Activated T-cell treated with anti-CD3 and anti-CD28 coated beads for 4 hours (primary cell): Measurements from ENCODE around the gene PPP1R12B.
"Not testable (repeated sequence)": the region's sequence is repeated elsewhere in the genome, so short reads cannot be mapped to it uniquely, and the experiment has no call there.

Source experiments
- DNase-seq: peaks from one replicate; pipeline ENCODE4 v3.0.0-alpha.2; 2020

PPP1R12B gene

GRCh38 chr1:202565890-202566602, 217.5 kb downstream of the PPP1R12B start:
- DNase-seq: no peak

GRCh38 chr1:202567738-202568137, 219.2 kb downstream of the PPP1R12B start:
- DNase-seq: no peak

GRCh38 chr1:202568410-202568809, 219.9 kb downstream of the PPP1R12B start:
- no peak for DNase-seq

DNA sequence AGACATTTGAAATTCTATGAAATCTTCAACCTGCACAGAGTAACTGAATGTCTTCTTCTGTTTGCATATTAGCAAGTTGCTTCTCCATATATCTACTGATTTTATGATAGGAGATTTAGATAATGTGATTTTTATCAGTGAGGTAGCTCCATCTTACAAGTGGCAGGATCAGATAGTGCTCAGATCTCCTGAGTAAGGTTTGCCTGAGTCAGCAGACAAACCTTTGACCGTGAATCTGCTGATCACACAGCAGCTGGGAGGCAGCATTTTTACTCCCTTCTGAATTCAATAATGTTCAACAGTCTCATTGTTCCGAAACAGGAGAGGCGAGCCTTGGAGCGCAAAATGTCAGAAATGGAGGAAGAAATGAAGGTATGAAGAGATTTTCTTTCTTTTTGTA, 220.3 kb downstream of the PPP1R12B start:
- no peak for DNase-seq

DNA sequence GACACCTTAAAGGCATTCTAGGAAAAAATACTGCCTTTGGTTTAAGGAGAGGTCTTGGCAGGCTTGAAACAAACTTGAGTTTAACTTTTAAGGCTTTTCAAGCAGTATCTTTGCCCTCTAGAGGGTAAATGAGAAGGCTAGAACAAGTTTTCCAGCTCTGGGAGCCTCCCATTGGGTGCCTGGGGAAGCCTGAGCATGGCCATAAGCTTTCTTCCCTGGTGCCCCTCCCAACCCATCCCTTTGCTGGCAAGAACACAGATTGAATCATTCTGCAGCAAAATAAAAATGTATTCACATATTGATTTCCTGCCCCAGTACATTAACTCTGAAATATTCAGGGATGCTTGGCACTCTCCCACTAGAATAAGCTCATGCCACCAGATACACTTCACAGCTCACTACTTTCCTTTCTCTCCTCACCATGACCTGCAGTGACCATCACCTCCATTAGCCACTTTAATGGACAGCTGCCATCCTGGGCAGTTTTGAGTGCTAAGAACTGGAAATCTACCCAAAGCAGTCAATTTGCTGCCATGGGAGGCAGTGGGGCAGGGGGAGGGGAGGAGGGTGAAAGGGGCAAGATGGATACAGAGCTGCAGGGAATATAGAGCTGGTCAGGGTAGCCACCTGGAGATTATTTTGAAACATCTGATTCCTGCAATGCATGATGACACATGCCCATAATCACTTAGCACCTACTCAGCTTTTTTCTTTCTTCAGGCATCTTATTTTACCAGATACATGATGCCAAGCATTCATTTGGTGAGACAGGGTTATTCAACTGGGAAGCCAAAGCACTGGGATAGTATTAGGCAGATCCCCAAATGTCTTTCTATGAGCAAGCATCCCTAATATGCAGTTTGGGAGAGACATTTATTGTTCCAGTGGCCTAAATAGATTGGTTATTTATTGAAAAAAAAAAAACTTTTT, 221.2 kb downstream of the PPP1R12B start:
- DNase-seq: no peak

DNA sequence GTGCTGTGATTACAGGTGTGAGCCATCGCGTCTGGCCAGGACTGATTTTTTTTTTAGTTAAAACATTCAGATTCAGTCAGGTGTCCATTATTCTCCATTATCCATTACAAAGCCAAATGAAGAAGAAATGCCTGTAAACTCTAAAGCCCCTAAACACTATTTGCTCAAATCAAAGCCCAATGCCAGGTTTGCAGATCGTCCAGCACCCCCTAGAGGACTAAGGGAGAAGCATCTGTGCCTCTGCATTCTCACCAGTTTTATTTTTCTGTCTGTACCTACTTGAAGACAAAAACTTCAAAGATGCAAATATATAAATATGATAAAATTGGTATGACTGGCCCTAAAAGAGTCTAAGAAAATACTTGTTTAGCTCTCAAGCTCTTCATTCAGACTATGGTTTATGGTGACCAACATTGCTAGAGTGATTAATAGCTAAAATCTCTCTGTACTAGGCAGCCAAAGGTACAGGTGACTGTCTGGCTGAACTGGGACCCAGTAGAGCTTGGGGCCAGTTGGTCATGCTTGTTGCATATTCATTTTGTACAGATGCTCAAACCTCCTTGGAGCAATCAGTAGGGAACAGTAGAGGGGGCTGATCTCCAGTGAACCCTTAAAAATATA, 223.3 kb downstream of the PPP1R12B start:
- DNase-seq: no peak

DNA sequence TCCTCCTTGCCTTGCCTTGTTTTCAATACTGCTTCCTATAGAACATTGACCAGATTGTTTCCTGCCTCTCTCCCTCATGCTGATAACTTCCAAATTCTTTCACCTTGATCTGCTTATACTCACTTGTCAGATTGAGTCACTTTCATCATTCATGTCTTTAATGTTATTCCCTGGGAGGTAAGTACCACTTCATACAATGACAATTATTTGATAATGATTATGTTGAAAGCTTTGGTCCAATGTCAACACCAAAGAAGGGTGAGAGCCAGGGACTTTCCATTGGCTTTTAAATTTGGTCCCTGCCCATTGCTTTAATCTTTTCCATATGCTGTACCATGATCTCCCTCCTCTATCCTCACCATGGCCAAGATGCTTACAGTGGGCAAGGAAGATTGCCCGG, 224.4 kb downstream of the PPP1R12B start:
- no peak for DNase-seq

DNA sequence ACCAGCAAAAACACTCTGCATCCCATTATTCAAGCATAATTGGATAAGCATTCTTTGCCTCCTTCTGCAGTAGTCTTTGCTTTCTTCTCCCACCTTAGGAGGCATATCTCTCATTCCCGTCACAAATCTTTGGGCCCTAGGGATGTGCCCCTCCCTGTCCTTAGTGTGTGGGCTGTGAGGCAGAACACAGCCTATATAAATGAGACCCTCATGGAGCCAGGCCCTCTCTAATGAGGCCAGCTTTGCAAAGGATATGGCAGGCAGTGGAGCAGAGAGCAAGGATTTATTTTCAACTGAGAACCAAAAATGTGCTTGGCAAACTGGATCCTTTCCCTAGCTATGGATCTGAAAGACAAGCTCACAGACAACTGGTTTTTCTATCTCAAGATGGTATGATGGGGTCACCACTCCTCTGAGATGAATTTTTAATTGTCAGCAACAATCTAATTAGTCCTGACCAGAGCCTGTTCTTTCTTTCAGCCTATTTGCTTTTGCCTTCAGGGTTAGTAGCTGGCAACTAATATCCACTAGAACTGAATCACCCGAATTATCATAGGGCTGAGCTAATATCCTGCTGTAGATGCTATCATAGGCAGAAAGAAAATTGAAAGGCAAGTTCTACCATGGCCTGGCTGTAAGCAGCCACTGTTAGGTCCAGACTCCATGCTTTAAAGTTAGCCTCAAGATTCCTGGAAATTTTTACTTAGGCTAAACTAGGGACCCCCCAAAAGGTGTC, 227.6 kb downstream of the PPP1R12B start:
- DNase-seq: no peak

GRCh38 chr1:202576816-202577215, 228.3 kb downstream of the PPP1R12B start:
- DNase-seq: no peak

- no peak for DNase-seq
Observed at GRCh38 chr1:202577381-202577780, 228.9 kb downstream of the PPP1R12B start.

DNA sequence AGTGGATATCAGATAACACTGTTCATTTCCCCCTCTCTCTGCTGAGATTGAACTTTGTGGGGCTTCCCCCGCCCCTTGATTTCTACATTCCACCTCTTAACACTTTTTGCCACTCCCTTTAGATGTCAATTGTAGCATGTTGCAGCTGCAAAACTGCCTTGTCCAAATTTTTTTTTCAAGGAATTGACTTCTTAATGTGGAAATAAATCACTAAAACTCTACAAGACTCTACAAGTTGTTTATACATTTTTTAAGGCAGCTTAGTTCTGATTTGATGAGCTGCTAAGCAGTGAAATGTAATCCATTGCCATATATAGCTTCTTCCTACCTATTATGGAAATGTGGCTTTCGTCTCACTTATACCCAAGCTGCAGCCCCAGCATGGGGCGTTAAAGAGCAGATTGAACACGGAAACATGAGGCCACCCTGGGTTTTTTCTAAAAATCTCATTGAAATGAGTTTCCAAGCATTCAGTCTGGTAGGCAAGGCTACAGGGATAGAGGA, 229.6 kb downstream of the PPP1R12B start:
- no peak for DNase-seq

DNA sequence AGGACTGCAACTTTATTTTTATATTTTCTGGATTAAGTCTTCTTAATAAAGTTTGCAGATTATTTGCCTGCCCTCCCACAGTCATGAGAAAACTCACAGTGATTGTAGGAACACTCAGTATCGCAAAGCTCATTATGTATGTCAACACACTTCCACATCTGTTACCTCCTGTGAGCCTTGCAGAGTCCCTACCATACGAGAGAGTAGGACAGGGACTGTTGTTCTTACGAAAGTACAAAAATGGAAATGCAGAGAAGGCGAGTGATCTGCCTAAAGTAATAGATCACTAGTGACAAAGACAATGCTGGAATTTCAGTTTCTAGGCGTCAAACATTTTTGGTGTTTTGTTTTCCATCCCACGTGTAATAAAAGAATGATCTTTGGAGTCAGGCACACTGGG, 230.1 kb downstream of the PPP1R12B start:
- no peak for DNase-seq

DNA sequence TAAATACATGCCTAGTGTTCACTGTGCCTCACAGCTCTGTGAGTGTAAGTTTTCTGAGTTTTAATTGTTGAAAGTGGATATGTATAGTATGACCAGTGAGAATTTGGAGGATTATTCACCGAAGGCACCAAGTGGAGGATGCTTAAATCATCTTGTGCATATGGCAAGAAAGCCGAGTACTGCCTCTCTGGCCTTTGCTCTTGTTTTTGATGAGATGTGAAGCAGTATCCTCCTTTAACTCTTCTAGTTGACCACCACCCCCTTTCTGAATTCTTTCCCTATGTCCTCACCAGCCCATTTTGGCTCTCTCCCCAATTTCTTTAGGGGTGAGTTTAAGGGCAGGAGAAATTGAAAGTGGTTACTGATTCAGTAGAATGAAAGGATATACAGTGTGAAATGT, 231.3 kb downstream of the PPP1R12B start:
- DNase-seq: no peak

DNA sequence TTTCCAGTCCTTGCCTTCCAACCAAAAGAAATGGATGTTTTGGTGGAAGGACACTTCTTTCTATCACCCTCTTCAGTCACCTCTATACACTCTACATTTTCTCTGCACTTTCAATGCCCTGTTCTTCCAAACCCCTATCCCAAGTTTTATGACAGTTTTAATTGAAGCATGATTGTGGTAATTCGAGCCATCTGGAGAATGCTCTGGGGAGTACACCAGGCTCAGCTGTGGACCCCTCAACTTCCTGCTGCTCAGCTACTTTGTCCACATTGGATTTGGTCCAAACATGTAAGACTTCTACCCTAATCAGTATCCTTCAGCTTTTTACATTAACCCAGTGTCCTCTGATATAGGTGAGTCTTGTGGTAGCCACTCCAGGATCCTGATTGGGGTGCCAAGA, 232.1 kb downstream of the PPP1R12B start:
- DNase-seq: no peak

DNA sequence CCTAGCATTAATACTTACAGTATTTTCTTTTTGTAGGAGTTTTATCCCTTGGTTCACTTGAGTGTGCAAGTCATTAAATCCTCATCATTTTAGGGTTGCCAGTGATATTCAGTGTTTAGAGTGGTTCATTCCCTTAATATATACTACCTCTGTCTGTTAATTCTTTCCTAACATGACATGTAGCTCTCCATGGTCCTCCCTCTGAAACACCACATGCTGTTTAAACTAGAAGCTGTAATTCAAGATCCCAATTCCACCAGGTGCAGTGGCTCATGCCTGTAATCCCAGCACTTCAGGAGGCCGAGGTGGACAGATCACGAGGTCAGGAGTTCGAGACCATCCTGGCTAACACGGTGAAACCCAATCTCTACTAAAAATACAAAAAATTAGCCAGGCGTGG, 233.9 kb downstream of the PPP1R12B start:
- not testable (repeated sequence) for DNase-seq

- DNase-seq: no peak
Observed at GRCh38 chr1:202584707-202585589, 236.4 kb downstream of the PPP1R12B start.

- DNase-seq: no peak
Observed at GRCh38 chr1:202585590-202585933, 237.1 kb downstream of the PPP1R12B start.

- no peak for DNase-seq
Observed at GRCh38 chr1:202586018-202586821, 237.7 kb downstream of the PPP1R12B start.

DNA sequence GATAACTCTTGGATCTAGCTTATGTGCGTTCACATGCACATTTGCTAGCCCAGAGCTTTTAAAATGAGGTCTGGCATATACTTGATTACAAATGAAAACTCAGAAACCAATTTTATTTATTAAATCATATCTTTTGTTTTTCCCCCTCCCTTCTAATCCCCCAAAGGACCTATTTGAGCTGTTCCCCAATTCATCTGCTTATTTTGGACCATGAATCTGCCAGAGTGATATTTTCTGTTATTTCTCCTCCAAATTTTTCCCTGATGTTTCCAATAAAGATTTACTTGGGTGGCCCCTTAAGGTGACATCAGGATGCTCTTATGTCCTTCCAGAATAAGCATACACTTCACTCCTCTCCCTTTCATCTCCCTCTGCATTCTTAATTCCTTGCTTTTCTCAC, 238.4 kb downstream of the PPP1R12B start:
- DNase-seq: no peak

DNA sequence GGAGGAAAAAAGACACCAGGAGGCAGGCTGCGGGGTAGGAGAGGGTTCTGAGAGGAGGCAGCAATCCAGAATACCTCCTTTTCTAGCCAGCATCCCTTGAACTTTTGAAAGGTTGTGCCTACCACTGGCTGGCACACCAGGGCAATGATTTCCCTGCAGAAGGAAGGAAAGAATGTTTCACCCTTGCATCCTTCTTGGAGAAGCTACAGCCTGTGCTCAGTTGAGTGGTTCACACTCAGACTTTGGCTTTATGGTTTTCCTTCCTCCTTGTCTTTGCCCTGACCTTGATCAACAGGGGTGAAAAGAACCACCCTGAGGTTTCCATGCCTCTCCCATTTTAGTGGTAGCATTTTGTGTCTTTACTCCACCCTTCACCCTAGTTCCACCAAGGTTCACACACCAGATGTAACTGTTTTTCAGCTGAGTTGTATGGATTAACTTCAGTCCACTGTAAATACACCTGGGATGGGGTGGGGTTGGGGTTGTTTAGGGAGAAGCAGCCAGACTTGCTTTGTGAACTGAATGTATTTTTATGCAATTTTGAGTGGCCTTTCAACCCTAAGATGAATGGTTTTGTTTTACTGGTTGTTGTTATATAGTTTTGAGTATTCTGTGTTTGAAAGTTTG, 239.5 kb downstream of the PPP1R12B start:
- DNase-seq: no peak
